WTC11 (cell line): ENCODE data around the gene KDF1. TPM values are rescaled to one million over a fixed set of nuclear protein-coding genes. Genes with fewer than 3 reads are reported as not detected.

Experiments
- CBFB ChIP-seq: sonication (generic); formaldehyde crosslinking; IDR thresholded peaks from 2 replicates; pipeline ENCODE4 v1.8.1; 2022; ENCODE audit warnings: mild to moderate bottlenecking, low read depth, missing genetic modification reagents
- CDX4 ChIP-seq: fragments of 250-450 bp; sonication (Bioruptor Pico); IDR thresholded peaks from 2 replicates; pipeline ENCODE4 v1.9.0; 2021; ENCODE audit warnings: moderate library complexity, mild to moderate bottlenecking, inconsistent platforms, borderline replicate concordance
- CREM ChIP-seq: sonication (generic); formaldehyde crosslinking; IDR thresholded peaks from 2 replicates; pipeline ENCODE4 v1.8.1; 2022; ENCODE audit warnings: mild to moderate bottlenecking, missing genetic modification reagents, moderate library complexity
- ELF4 ChIP-seq: sonication (generic); formaldehyde crosslinking; IDR thresholded peaks from 2 replicates; pipeline ENCODE4 v1.8.1; 2022; ENCODE audit warnings: low read depth, mild to moderate bottlenecking, moderate library complexity, missing genetic modification reagents
- FOXK1 ChIP-seq: sonication (generic); formaldehyde crosslinking; IDR thresholded peaks from 2 replicates; pipeline ENCODE4 v1.8.0; 2022; ENCODE audit warnings: mild to moderate bottlenecking, moderate library complexity, missing genetic modification reagents
- NFE2L1 ChIP-seq: sonication (generic); formaldehyde crosslinking; IDR thresholded peaks from 2 replicates; pipeline ENCODE4 v1.8.1; 2023; ENCODE audit warnings: missing genetic modification reagents
- STAT6 ChIP-seq: sonication (generic); formaldehyde crosslinking; conservative IDR thresholded peaks from 2 replicates; pipeline ENCODE4 v1.8.1; 2023; ENCODE audit warnings: mild to moderate bottlenecking, low read depth, missing genetic modification reagents, moderate library complexity
- TCF7 ChIP-seq: sonication (generic); formaldehyde crosslinking; IDR thresholded peaks from 2 replicates; pipeline ENCODE4 v1.8.0; 2022; ENCODE audit warnings: mild to moderate bottlenecking, low read depth, missing genetic modification reagents, moderate library complexity
- TEAD1 ChIP-seq: sonication (generic); formaldehyde crosslinking; IDR thresholded peaks from 2 replicates; pipeline ENCODE4 v1.8.0; 2022; ENCODE audit warnings: mild to moderate bottlenecking, missing genetic modification reagents
- ZNF138 ChIP-seq: sonication (generic); formaldehyde crosslinking; conservative IDR thresholded peaks from 2 replicates; pipeline ENCODE4 v1.8.1; 2022; ENCODE audit warnings: mild to moderate bottlenecking, moderate library complexity, missing genetic modification reagents
- ZNF317 ChIP-seq: sonication (generic); formaldehyde crosslinking; IDR thresholded peaks from 2 replicates; pipeline ENCODE4 v1.8.1; 2023; ENCODE audit warnings: low read depth, mild to moderate bottlenecking, moderate library complexity, missing genetic modification reagents, borderline replicate concordance
- ZNF671 ChIP-seq: fragments of 250-450 bp; sonication (Bioruptor Pico); IDR thresholded peaks from 2 replicates; pipeline ENCODE4 v1.8.0; 2021; ENCODE audit warnings: mild to moderate bottlenecking
- ZSCAN18 ChIP-seq: fragments of 250-450 bp; sonication (Bioruptor Pico); IDR thresholded peaks from 2 replicates; pipeline ENCODE4 v2.1.2; 2022; ENCODE audit warnings: mild to moderate bottlenecking, moderate library complexity
- total RNA-seq: library from RNA; stranded (reverse); gene quantifications from 3 replicates; pipeline ENCODE4 v1.2.3, GENCODE V29; 2021
- TF ChIP-seq, protein P1 (sequence below): sonication (generic); formaldehyde crosslinking; IDR thresholded peaks from 2 replicates; pipeline ENCODE4 v1.8.0; 2023; ENCODE audit warnings: missing genetic modification reagents
- TF ChIP-seq, protein P2 (sequence below): sonication (generic); formaldehyde crosslinking; IDR thresholded peaks from 2 replicates; pipeline ENCODE4 v1.8.0; 2022; ENCODE audit warnings: mild to moderate bottlenecking, missing genetic modification reagents
- TF ChIP-seq, protein P3 (sequence below): fragments of 250-450 bp; sonication (Bioruptor Pico); IDR thresholded peaks from 2 replicates; pipeline ENCODE4 v1.8.0; 2021; ENCODE audit warnings: mild to moderate bottlenecking
- TF ChIP-seq, protein P4 (sequence below): sonication (generic); formaldehyde crosslinking; IDR thresholded peaks from 2 replicates; pipeline ENCODE4 v1.8.1; 2023; ENCODE audit warnings: mild to moderate bottlenecking, missing genetic modification reagents, borderline replicate concordance
- TF ChIP-seq, protein P5 (sequence below): sonication (generic); formaldehyde crosslinking; IDR thresholded peaks from 2 replicates; pipeline ENCODE4 v1.8.1; 2023; ENCODE audit warnings: mild to moderate bottlenecking, missing genetic modification reagents
- TF ChIP-seq, protein P6 (sequence below): fragments of 250-450 bp; sonication (Bioruptor Pico); IDR thresholded peaks from 2 replicates; pipeline ENCODE4 v1.9.0; 2021; ENCODE audit warnings: mild to moderate bottlenecking, borderline replicate concordance

The KDF1 gene
- total RNA-seq, 1 experiment from 2014 or later = 19.0 TPM

GRCh38 chr1:27007909-27008582 is 47.8 kb upstream of the KDF1 start (continued):
- TF ChIP-seq CDX4 (CRISPR knock-in tag) (no peak), TEAD1 (peak; percentile 64; the same call in 1 of the 2 replicates), ZSCAN18 (CRISPR knock-in tag) (no peak), CBFB (CRISPR knock-in tag) (no peak), ELF4 (no peak), ZNF138 (CRISPR knock-in tag) (no peak), TCF7 (CRISPR knock-in tag) (no peak), ZNF317 (no peak), NFE2L1 (CRISPR knock-in tag) (0 out of 2 replicates have a peak, but pooled peaks have one; percentile 49), ZNF671 (no peak), STAT6 (no peak), CREM (no peak), FOXK1 (CRISPR knock-in tag) (peak; percentile 70)
- TF ChIP-seq, protein P1, sequence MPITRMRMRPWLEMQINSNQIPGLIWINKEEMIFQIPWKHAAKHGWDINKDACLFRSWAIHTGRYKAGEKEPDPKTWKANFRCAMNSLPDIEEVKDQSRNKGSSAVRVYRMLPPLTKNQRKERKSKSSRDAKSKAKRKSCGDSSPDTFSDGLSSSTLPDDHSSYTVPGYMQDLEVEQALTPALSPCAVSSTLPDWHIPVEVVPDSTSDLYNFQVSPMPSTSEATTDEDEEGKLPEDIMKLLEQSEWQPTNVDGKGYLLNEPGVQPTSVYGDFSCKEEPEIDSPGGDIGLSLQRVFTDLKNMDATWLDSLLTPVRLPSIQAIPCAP = no peak
- TF ChIP-seq, protein P2, sequence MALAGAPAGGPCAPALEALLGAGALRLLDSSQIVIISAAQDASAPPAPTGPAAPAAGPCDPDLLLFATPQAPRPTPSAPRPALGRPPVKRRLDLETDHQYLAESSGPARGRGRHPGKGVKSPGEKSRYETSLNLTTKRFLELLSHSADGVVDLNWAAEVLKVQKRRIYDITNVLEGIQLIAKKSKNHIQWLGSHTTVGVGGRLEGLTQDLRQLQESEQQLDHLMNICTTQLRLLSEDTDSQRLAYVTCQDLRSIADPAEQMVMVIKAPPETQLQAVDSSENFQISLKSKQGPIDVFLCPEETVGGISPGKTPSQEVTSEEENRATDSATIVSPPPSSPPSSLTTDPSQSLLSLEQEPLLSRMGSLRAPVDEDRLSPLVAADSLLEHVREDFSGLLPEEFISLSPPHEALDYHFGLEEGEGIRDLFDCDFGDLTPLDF = no peak
- TF ChIP-seq, protein P3, sequence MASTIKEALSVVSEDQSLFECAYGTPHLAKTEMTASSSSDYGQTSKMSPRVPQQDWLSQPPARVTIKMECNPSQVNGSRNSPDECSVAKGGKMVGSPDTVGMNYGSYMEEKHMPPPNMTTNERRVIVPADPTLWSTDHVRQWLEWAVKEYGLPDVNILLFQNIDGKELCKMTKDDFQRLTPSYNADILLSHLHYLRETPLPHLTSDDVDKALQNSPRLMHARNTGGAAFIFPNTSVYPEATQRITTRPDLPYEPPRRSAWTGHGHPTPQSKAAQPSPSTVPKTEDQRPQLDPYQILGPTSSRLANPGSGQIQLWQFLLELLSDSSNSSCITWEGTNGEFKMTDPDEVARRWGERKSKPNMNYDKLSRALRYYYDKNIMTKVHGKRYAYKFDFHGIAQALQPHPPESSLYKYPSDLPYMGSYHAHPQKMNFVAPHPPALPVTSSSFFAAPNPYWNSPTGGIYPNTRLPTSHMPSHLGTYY = no peak
- TF ChIP-seq, protein P4, sequence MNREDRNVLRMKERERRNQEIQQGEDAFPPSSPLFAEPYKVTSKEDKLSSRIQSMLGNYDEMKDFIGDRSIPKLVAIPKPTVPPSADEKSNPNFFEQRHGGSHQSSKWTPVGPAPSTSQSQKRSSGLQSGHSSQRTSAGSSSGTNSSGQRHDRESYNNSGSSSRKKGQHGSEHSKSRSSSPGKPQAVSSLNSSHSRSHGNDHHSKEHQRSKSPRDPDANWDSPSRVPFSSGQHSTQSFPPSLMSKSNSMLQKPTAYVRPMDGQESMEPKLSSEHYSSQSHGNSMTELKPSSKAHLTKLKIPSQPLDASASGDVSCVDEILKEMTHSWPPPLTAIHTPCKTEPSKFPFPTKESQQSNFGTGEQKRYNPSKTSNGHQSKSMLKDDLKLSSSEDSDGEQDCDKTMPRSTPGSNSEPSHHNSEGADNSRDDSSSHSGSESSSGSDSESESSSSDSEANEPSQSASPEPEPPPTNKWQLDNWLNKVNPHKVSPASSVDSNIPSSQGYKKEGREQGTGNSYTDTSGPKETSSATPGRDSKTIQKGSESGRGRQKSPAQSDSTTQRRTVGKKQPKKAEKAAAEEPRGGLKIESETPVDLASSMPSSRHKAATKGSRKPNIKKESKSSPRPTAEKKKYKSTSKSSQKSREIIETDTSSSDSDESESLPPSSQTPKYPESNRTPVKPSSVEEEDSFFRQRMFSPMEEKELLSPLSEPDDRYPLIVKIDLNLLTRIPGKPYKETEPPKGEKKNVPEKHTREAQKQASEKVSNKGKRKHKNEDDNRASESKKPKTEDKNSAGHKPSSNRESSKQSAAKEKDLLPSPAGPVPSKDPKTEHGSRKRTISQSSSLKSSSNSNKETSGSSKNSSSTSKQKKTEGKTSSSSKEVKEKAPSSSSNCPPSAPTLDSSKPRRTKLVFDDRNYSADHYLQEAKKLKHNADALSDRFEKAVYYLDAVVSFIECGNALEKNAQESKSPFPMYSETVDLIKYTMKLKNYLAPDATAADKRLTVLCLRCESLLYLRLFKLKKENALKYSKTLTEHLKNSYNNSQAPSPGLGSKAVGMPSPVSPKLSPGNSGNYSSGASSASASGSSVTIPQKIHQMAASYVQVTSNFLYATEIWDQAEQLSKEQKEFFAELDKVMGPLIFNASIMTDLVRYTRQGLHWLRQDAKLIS = no peak
- TF ChIP-seq, protein P5, sequence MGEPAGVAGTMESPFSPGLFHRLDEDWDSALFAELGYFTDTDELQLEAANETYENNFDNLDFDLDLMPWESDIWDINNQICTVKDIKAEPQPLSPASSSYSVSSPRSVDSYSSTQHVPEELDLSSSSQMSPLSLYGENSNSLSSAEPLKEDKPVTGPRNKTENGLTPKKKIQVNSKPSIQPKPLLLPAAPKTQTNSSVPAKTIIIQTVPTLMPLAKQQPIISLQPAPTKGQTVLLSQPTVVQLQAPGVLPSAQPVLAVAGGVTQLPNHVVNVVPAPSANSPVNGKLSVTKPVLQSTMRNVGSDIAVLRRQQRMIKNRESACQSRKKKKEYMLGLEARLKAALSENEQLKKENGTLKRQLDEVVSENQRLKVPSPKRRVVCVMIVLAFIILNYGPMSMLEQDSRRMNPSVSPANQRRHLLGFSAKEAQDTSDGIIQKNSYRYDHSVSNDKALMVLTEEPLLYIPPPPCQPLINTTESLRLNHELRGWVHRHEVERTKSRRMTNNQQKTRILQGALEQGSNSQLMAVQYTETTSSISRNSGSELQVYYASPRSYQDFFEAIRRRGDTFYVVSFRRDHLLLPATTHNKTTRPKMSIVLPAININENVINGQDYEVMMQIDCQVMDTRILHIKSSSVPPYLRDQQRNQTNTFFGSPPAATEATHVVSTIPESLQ = no peak
- TF ChIP-seq, protein P6, sequence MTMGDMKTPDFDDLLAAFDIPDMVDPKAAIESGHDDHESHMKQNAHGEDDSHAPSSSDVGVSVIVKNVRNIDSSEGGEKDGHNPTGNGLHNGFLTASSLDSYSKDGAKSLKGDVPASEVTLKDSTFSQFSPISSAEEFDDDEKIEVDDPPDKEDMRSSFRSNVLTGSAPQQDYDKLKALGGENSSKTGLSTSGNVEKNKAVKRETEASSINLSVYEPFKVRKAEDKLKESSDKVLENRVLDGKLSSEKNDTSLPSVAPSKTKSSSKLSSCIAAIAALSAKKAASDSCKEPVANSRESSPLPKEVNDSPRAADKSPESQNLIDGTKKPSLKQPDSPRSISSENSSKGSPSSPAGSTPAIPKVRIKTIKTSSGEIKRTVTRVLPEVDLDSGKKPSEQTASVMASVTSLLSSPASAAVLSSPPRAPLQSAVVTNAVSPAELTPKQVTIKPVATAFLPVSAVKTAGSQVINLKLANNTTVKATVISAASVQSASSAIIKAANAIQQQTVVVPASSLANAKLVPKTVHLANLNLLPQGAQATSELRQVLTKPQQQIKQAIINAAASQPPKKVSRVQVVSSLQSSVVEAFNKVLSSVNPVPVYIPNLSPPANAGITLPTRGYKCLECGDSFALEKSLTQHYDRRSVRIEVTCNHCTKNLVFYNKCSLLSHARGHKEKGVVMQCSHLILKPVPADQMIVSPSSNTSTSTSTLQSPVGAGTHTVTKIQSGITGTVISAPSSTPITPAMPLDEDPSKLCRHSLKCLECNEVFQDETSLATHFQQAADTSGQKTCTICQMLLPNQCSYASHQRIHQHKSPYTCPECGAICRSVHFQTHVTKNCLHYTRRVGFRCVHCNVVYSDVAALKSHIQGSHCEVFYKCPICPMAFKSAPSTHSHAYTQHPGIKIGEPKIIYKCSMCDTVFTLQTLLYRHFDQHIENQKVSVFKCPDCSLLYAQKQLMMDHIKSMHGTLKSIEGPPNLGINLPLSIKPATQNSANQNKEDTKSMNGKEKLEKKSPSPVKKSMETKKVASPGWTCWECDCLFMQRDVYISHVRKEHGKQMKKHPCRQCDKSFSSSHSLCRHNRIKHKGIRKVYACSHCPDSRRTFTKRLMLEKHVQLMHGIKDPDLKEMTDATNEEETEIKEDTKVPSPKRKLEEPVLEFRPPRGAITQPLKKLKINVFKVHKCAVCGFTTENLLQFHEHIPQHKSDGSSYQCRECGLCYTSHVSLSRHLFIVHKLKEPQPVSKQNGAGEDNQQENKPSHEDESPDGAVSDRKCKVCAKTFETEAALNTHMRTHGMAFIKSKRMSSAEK (CRISPR knock-in tag) = 0 out of 2 replicates have a peak, but pooled peaks have one; percentile 22
